GM18909 (cell line): ENCODE results near the gene PFKL.

ENCODE experiments used
- ATAC-seq: cut with Tn5 transposase; IDR thresholded peaks from one replicate; pipeline ENCODE4 v1.9.1; 2021; ENCODE audit warnings: mild to moderate bottlenecking; ENCODE audit not compliant: unreplicated experiment, poor library complexity

Gene PFKL

GRCh38 chr21:44374601-44375280 is 74.9 kb downstream of the PFKL start:
- ATAC-seq = no peak

GRCh38 chr21:44375281-44375651 is 75.4 kb downstream of the PFKL start:
- ATAC-seq = no peak

- no peak for ATAC-seq
Observed at GRCh38 chr21:44375761-44376241, 75.9 kb downstream of the PFKL start.

- ATAC-seq = no peak
Observed at GRCh38 chr21:44376606-44377005, 76.8 kb downstream of the PFKL start.
